HPDE6-E6E7 (cell line): ENCODE results near the gene ESM1.

Source experiments
- DNase-seq: peaks from one replicate; pipeline ENCODE4 v3.0.0; 2011; ENCODE audit warnings: missing footprints; ENCODE audit errors: extremely low spot score

ESM1 gene

DNA sequence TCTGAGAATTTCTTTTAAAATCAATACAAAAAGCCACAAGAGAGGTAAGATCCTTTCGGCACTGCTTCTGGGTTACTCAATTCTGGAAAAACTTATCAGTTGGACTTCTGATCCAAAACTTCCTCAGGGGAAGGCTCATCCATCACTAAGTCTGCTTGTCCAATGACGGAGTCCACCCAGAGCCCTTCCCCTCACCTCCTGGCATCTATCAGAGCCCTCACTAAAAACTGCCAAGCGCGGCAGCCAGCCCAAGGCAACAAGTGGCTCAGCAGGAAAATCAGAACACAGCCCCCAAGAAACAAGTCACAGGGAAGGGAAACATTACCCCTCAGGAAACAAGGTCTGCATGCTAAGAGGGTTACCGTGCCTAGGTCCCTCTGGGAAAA is 869 bp upstream of the ESM1 start:
- no peak for DNase-seq

- DNase-seq, result no peak
These were observed 3.5 kb downstream of the ESM1 start for GRCh38 chr5:54981928-54982327.

DNA sequence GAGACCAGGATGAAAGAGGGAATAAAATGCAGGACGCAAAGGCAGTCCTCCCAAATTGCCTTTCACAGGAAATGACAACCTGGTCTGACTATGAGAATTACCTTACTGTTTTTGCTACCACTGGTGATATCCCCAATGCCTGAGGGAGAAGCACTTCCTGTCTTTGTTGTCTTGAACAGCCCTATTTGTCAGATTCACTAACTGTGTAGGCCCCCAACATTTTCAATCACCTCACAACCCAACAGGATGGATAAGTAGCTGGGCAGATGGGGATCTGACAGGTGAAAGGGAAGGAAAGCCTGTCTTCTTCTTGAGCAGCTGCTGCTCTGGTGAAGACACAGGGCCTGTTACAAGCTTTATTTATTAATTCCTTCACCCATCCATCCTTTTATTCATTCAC is 9.7 kb downstream of the ESM1 start:
- no peak for DNase-seq

- no peak for DNase-seq
These were observed 15.3 kb downstream of the ESM1 start for GRCh38 chr5:54969856-54970828.

DNA sequence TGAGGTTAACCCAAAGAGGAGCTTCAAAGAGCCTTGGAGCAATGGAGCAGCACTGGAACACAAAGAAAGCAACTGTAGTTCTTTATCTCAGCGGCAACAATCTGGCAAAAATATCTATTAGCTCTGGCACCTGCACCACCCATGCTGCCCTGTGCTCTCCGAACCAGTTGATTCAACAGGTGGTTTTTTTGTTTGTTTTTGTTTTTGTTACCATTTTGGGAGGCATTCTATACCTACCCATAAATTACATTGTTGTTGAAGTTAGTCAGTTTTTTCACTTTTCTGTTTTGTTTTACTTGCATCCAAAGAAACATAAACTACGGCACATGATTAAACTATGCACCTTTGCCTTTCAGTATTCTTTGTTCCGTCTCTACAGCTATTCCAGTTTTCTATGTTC is 16.2 kb downstream of the ESM1 start:
- no peak for DNase-seq

DNA sequence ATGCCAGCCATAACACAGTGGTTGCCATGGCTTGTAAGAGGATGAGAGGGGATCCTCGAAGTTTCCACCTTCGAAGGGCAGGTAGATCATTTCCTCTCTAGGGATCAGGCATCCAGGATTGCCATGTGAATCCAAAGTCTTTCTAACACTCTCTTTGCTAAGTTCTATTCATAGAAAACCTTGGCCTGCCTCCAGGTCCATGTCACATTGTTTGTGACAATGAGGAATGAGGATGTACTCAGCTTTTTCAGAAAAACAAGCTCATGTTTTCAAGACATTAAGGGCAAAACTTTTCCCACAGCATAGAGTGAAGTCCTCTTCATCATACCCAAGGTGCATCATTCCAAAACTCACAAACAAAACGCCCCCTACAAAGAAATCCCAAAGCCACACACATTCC is 19.6 kb downstream of the ESM1 start:
- no peak for DNase-seq

GRCh38 chr5:54964405-54964804 is 21.0 kb downstream of the ESM1 start:
- DNase-seq, result no peak

GRCh38 chr5:54959673-54960418 is 25.5 kb downstream of the ESM1 start:
- no peak for DNase-seq

DNA sequence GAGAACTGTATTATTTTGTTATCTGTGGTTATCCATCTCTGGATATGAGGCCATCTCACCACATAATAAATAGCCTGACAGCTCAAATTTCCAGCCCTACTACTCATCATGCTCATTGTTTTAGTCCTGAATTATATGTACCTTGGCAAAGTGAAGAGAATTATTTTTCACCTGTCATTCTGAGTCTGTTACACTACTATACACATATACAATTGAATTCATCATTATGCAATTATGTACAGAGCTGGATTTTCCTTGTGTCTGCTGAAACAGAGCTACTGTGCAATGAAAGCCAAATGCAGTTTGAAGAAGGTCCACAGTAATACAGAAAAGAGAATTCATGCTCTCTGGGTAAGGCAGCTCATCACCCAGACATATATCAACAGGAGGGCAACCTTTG is 28.5 kb downstream of the ESM1 start:
- no peak for DNase-seq

- no peak for DNase-seq
These were observed 38.2 kb downstream of the ESM1 start for GRCh38 chr5:54947187-54947586.

- DNase-seq, result no peak
These were observed 39.0 kb downstream of the ESM1 start for GRCh38 chr5:54946306-54946819.

GRCh38 chr5:54944364-54944763 is 41.0 kb downstream of the ESM1 start:
- peak; percentile 19 for DNase-seq

GRCh38 chr5:54942064-54942778 is 43.2 kb downstream of the ESM1 start:
- DNase-seq, result no peak

DNA sequence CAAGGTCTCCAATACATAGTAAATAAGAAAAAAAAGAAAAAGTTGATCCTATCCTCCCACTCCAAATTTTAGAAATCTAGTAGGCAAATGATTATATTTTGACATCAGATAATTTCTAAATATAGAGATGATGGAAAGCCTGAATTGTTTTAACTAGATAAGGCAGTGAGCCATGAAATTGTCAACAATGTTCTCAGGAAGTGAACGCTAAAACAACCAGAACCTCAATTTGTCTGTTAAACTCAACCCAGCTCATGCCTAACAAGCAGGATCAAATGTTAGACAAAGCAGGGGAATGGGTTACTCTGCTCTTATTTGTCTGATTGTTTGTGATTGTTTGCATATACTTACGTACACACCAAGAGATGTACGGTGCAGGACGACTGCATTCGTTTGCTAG is 49.2 kb downstream of the ESM1 start:
- no peak for DNase-seq

- DNase-seq, result no peak
These were observed 52.6 kb downstream of the ESM1 start for GRCh38 chr5:54932789-54933188.

DNA sequence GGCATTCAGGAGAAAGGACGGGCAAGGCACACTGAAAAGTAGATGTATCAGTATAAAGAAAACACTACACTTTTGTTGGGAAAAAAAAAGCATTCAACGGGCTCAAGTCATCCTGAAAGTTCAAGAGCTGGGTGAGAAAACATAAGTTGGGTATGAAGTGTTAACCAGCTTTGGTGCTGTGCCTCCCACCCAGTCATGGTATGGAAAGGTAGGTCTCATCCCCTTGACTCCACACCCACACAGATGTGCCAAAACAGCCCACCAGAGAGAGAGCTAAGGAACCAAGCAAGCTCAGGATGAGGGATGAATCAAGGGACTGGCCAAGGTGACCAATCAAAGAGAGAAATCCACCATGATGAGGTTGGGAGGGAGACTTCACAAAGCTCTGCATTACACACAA is 54.7 kb downstream of the ESM1 start:
- DNase-seq, result no peak
